HG03066 (cell line): ENCODE data around the gene YY1AP1.
A peak's percentile ranks its signal among the peaks of the same experiment; 100 is the strongest.
"Not testable (repeated sequence)": the region's sequence is repeated elsewhere in the genome, so short reads cannot be mapped to it uniquely, and the experiment has no call there.

Experiments used
- ATAC-seq: cut with Tn5 transposase; IDR thresholded peaks from one replicate; pipeline ENCODE4 v1.9.1; 2021; ENCODE audit warnings: low read depth; ENCODE audit not compliant: unreplicated experiment

YY1AP1 gene

GRCh38 chr1:155688324-155689080 lies at the start of gene YY1AP1:
TSS of gene YY1AP1 (minus strand) at chr1:155688774. CDS start at chr1:155680436, 8,338 bp downstream.
- peak; percentile 74 for ATAC-seq

GRCh38 chr1:155729031-155729898 lies 40.7 kb upstream of the YY1AP1 start:
- no peak for ATAC-seq

- ATAC-seq, result no peak
These were observed 36.6 kb upstream of the YY1AP1 start for GRCh38 chr1:155725142-155725541.

GRCh38 chr1:155719703-155720102 lies 31.1 kb upstream of the YY1AP1 start:
- no peak for ATAC-seq

GRCh38 chr1:155718524-155719115 lies 30.0 kb upstream of the YY1AP1 start:
- ATAC-seq, result not testable (repeated sequence)

GRCh38 chr1:155717041-155717440 lies 28.5 kb upstream of the YY1AP1 start:
- ATAC-seq, result no peak

- no peak for ATAC-seq
These were observed 27.2 kb upstream of the YY1AP1 start for GRCh38 chr1:155715777-155716176.

- not testable (repeated sequence) for ATAC-seq
These were observed 26.5 kb upstream of the YY1AP1 start for GRCh38 chr1:155715056-155715455.

GRCh38 chr1:155713075-155713474 lies 24.5 kb upstream of the YY1AP1 start:
- no peak for ATAC-seq

GRCh38 chr1:155712636-155713035 lies 24.1 kb upstream of the YY1AP1 start:
- not testable (repeated sequence) for ATAC-seq

- ATAC-seq, result not testable (repeated sequence)
These were observed 22.9 kb upstream of the YY1AP1 start for GRCh38 chr1:155711457-155711856.

GRCh38 chr1:155709391-155709790 lies 20.8 kb upstream of the YY1AP1 start:
- no peak for ATAC-seq

- ATAC-seq, result no peak
These were observed 17.6 kb upstream of the YY1AP1 start for GRCh38 chr1:155706139-155706538.

GRCh38 chr1:155704414-155704813 lies 15.8 kb upstream of the YY1AP1 start:
- not testable (repeated sequence) for ATAC-seq

- ATAC-seq, result no peak
These were observed 14.6 kb upstream of the YY1AP1 start for GRCh38 chr1:155703216-155703615.

- not testable (repeated sequence) for ATAC-seq
These were observed 13.1 kb upstream of the YY1AP1 start for GRCh38 chr1:155701675-155702074.

GRCh38 chr1:155699062-155699461 lies 10.5 kb upstream of the YY1AP1 start:
- not testable (repeated sequence) for ATAC-seq

- ATAC-seq, result no peak
These were observed 9.9 kb upstream of the YY1AP1 start for GRCh38 chr1:155698382-155699038.

- ATAC-seq, result not testable (repeated sequence)
These were observed 9.0 kb upstream of the YY1AP1 start for GRCh38 chr1:155697616-155698015.

GRCh38 chr1:155697046-155697445 lies 8.5 kb upstream of the YY1AP1 start:
- ATAC-seq, result no peak

- no peak for ATAC-seq
These were observed 8.0 kb upstream of the YY1AP1 start for GRCh38 chr1:155696524-155696923.
